ENCODE measurements around the gene IPO13. TPM values are rescaled to one million over a fixed set of nuclear protein-coding genes. Genes with fewer than 3 reads are reported as not detected.

The IPO13 gene
- total RNA-seq, 1 experiment from 2014 or later, result 33.7 TPM

DNA sequence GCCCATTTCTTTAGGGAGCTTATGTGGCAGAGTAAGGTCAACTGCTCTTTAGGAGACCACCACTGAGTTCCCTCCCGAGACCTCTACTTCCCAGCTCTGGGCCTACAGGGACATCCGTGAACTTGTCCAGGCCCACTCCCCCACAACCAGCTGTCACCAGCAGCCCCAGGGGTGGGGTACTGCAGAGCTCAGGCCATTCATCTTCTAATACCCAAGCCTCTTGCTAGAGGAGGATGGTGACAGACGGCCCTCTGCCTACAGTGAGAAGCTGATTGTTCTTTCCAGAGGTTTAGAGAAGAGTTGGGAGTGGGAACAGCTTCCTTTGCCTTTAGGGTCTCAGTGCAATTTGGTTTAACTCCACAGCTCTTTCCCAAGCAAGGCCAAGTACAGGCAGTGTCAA lies 46.4 kb upstream of the IPO13 start:
- H3K4me2 ChIP-seq (ENCODE audit: low read length), result no peak overlapping the region
- ChIA-PET POLR2A (ENCODE audit: unreplicated experiment) (no interaction called here), CTCF (no interaction called here)

DNA sequence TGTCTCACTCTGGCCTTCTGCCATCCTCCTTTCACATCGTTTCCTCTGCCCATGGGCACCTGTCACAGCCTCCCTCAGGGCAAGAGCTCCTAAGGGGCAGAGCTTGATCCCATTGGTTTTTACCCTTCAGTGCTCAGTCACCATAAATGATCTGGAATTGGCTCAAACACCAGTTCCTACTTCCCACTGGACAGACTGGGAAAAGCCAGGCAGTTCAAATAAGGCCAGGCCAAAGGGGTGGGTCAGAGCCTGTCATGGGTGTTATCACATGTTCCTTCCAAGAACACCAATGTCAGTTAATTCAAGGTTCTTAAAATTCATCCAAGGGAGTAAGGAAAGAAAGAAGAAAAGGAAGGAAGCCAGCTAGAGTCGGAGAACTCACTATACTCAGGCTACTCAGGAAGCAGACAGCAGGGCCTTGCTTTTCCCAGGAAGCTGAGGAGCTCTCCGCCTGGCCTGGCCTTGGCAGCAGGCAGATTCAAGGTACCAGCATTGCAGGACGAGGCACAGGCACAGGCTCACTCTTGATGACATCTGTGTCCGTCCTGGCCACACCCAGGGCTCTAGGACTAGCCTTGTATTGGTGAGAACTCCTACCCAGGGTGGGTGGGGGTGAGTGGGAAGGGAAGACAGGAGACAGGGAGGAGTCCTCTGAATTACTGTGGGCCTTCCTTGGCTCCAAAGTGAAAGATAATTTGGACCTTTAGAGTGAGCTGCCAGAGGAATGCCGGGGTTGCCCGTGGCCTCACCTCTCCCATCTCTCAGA lies 45.4 kb upstream of the IPO13 start:
- Histone ChIP-seq H3K79me2 (ENCODE audit: low read length) (no peaks in the 10 kb centered on the region), H3K27ac (ENCODE audit: low read length) (no peak overlapping the region), H3K36me3 (ENCODE audit: low read depth, low read length) (no peaks in the 10 kb centered on the region), H3K4me2 (ENCODE audit: low read length) (no peak overlapping the region), H3K9ac (ENCODE audit: low read length) (no peak overlapping the region), H3K4me1 (ENCODE audit: insufficient read depth, low read length) (no peaks in the 10 kb centered on the region), H2AFZ (ENCODE audit: low read length) (no peak overlapping the region), H3K4me3 (ENCODE audit: low read length) (no peak overlapping the region), H3K9me3 (ENCODE audit: low read length) (no peaks in the 10 kb centered on the region), H3F3A (ENCODE audit: low read length, unreplicated experiment) (no peaks in the 10 kb centered on the region), H3K9me2 (replicated peaks; ENCODE audit: low read length) (no peaks in the 10 kb centered on the region), H4K20me1 (ENCODE audit: low read length) (no peaks in the 10 kb centered on the region), H3K27me3 (ENCODE audit: low read length) (no peaks in the 10 kb centered on the region)
- DNase-seq (no peak), ATAC-seq (no peak)
- intact Hi-C loops (cut with micrococcal nuclease), result no loop called here
- ChIA-PET CTCF (no interaction called here), POLR2A (ENCODE audit: unreplicated experiment) (no interaction called here)
- no peak for TF ChIP-seq EZH2phosphoT487 (IDR thresholded peaks at IDR 0.05; ENCODE audit: borderline replicate concordance, low read length)
- TF ChIP-seq EZH2 (IDR thresholded peaks at IDR 0.05; ENCODE audit: low read length, unreplicated experiment), result no peak
- TF ChIP-seq, protein P1, sequence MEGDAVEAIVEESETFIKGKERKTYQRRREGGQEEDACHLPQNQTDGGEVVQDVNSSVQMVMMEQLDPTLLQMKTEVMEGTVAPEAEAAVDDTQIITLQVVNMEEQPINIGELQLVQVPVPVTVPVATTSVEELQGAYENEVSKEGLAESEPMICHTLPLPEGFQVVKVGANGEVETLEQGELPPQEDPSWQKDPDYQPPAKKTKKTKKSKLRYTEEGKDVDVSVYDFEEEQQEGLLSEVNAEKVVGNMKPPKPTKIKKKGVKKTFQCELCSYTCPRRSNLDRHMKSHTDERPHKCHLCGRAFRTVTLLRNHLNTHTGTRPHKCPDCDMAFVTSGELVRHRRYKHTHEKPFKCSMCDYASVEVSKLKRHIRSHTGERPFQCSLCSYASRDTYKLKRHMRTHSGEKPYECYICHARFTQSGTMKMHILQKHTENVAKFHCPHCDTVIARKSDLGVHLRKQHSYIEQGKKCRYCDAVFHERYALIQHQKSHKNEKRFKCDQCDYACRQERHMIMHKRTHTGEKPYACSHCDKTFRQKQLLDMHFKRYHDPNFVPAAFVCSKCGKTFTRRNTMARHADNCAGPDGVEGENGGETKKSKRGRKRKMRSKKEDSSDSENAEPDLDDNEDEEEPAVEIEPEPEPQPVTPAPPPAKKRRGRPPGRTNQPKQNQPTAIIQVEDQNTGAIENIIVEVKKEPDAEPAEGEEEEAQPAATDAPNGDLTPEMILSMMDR (conservative IDR thresholded peaks at IDR 0.05; ENCODE audit: low read depth, low read length), result no peak
- no TSS peak for BruUV-seq (replicated peaks)

More for the DNA sequence above, 46.4 kb upstream of the IPO13 start:
- Histone ChIP-seq H2AFZ (ENCODE audit: low read length) (no peak overlapping the region), H3K27me3 (ENCODE audit: low read length) (no peaks in the 10 kb centered on the region), H3F3A (ENCODE audit: low read length, unreplicated experiment) (no peaks in the 10 kb centered on the region), H3K4me1 (ENCODE audit: insufficient read depth, low read length) (no peaks in the 10 kb centered on the region), H3K9me3 (ENCODE audit: low read length) (no peaks in the 10 kb centered on the region), H3K79me2 (ENCODE audit: low read length) (no peaks in the 10 kb centered on the region), H3K9ac (ENCODE audit: low read length) (no peak overlapping the region), H3K27ac (ENCODE audit: low read length) (no peak overlapping the region), H3K9me2 (replicated peaks; ENCODE audit: low read length) (no peaks in the 10 kb centered on the region), H4K20me1 (ENCODE audit: low read length) (no peaks in the 10 kb centered on the region), H3K36me3 (ENCODE audit: low read depth, low read length) (no peaks in the 10 kb centered on the region), H3K4me3 (ENCODE audit: low read length) (no peak overlapping the region)
- no peak for TF ChIP-seq EZH2 (IDR thresholded peaks at IDR 0.05; ENCODE audit: low read length, unreplicated experiment)
- no peak for TF ChIP-seq EZH2phosphoT487 (IDR thresholded peaks at IDR 0.05; ENCODE audit: borderline replicate concordance, low read length)
- TF ChIP-seq, protein P1 (conservative IDR thresholded peaks at IDR 0.05; ENCODE audit: low read depth, low read length), result no peak
- ATAC-seq (no peak), DNase-seq (no peak)
- BruUV-seq (replicated peaks), result no TSS peak
- intact Hi-C loops (cut with micrococcal nuclease), result no loop called here

DNA sequence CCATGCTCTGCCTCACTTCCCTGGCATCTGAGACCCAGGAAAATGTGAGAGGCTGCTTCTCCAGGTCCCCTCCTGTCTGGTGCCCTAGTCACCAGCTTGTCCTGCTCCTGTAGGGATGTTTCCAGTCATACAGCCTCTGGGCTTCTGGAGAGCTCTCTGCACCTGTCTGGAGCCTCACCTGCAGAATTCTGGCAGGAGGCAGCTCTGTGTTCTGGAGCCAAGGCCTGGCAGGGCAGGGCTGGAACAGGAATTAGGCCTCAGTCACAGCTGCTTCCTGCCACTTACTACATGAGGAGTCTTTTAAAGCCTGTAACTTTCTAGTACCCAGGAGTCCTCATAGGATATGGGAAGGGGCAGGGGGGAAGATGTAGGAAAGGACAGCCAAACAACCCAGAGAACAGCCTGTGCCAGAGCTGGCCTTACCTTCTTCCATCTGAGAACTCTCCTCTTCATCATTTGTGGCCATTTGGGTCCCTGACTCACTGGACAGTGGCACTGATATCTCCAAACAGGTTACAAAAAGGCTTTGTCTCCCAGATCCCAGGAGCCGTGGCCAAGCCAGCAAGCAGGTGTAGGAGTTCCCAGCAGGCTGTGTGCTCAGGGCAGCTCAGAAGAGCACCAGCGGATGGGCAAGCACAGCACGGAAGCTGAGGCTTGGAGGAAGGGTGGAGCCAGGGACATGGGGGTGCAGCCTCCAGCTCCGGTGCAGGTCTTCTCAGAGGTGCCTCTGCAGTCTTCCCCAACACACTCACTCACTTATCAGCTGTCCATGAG lies 44.5 kb upstream of the IPO13 start:
- POLR2A ChIA-PET (ENCODE audit: unreplicated experiment), result no interaction called here
- no peak overlapping the region for H3K4me3 ChIP-seq (ENCODE audit: low read length)
- H3K9me2 ChIP-seq (replicated peaks; ENCODE audit: low read length), result no peaks in the 10 kb centered on the region
- no TSS peak for BruUV-seq (replicated peaks)
- no peak for TF ChIP-seq EZH2phosphoT487 (IDR thresholded peaks at IDR 0.05; ENCODE audit: borderline replicate concordance, low read length)
- TF ChIP-seq EZH2 (IDR thresholded peaks at IDR 0.05; ENCODE audit: low read length, unreplicated experiment), result no peak
- TF ChIP-seq, protein P1 (conservative IDR thresholded peaks at IDR 0.05; ENCODE audit: low read depth, low read length), result no peak
- H3K4me2 ChIP-seq (ENCODE audit: low read length), result no peak overlapping the region
- no peaks in the 10 kb centered on the region for H3K4me1 ChIP-seq (ENCODE audit: insufficient read depth, low read length)
- intact Hi-C loops (cut with micrococcal nuclease), result no loop called here
- no peak for ATAC-seq
- no peaks in the 10 kb centered on the region for H3K9me3 ChIP-seq (ENCODE audit: low read length)
- no peaks in the 10 kb centered on the region for H3K27me3 ChIP-seq (ENCODE audit: low read length)
- CTCF ChIA-PET, result no interaction called here
- H3K9ac ChIP-seq (ENCODE audit: low read length), result no peak overlapping the region
- H2AFZ ChIP-seq (ENCODE audit: low read length), result no peak overlapping the region
- H3K36me3 ChIP-seq (ENCODE audit: low read depth, low read length), result no peaks in the 10 kb centered on the region
- H4K20me1 ChIP-seq (ENCODE audit: low read length), result no peaks in the 10 kb centered on the region
- no peaks in the 10 kb centered on the region for H3K79me2 ChIP-seq (ENCODE audit: low read length)
- H3F3A ChIP-seq (ENCODE audit: low read length, unreplicated experiment), result no peaks in the 10 kb centered on the region
- no peak for DNase-seq
- H3K27ac ChIP-seq (ENCODE audit: low read length), result no peak overlapping the region
